ENCODE data around the gene LIX1L. TPM values are rescaled to one million over a fixed set of nuclear protein-coding genes. Genes with fewer than 3 reads are reported as not detected.

The LIX1L gene
- total RNA-seq, 4 donors from 2014 or later, result 3.7 to 10.7 (median 4.5) TPM

DNA sequence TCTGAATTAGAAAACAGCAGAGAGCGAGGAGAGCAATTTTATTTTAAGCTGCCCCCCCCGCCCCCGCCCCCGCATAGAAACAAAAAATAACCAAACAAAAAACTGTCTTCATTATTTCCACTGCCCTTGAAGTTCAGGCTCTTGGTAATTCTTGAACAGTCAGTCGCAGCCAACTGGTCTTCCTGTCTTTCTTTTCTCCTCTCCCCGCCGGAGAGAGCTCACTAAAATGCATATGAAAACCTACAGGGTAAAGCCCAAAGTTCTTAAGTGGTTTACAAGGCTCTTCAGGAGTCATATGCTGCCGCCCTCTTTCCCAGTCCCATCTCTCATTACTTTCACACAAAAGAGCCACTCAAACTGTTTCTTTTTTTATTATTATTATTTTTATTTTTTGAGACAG, 71.0 kb downstream of the LIX1L start:
- Histone ChIP-seq H3K4me1 (peaks cover 0 to 21% (median 4%) of the 10 kb centered on the region in 4 donors), H3K27ac (no peak overlapping the region), H3K9me3 (no peaks in the 10 kb centered on the region), H3K36me3 (no peaks in the 10 kb centered on the region), H3K4me3 (no peak overlapping the region), H3K27me3 (no peaks in the 10 kb centered on the region)
- no peak for DNase-seq
- TF ChIP-seq POLR2A (IDR thresholded peaks at IDR 0.05), result no peak
- no peak for TF ChIP-seq CTCF (IDR thresholded peaks at IDR 0.05)

GRCh38 chr1:145886390-145886789, 71.4 kb downstream of the LIX1L start:
- DNase-seq, result no peak
- Histone ChIP-seq H3K4me3 (peak overlapping the region; percentile 50 to 79 (median 64)), H3K27ac (peak overlapping the region in 1 of 4 donors; percentile 39)

GRCh38 chr1:145885738-145886287, 72.0 kb downstream of the LIX1L start, which contains the start of gene ANKRD35:
TSS of gene ANKRD35 (minus strand) at chr1:145885866. CDS start at chr1:145885758, 108 bp downstream.
- H3K27ac ChIP-seq, result peak within 1 kb of the TSS in 1 of 4 donors; percentile 39

More at GRCh38 chr1:145886390-145886789, 71.4 kb downstream of the LIX1L start:
- Histone ChIP-seq H3K9me3 (no peaks in the 10 kb centered on the region), H3K27me3 (no peaks in the 10 kb centered on the region), H3K36me3 (no peaks in the 10 kb centered on the region), H3K4me1 (peaks cover 0 to 17% (median 2%) of the 10 kb centered on the region in 4 donors)
- TF ChIP-seq POLR2A (IDR thresholded peaks at IDR 0.05) (no peak), CTCF (IDR thresholded peaks at IDR 0.05) (no peak)

DNA sequence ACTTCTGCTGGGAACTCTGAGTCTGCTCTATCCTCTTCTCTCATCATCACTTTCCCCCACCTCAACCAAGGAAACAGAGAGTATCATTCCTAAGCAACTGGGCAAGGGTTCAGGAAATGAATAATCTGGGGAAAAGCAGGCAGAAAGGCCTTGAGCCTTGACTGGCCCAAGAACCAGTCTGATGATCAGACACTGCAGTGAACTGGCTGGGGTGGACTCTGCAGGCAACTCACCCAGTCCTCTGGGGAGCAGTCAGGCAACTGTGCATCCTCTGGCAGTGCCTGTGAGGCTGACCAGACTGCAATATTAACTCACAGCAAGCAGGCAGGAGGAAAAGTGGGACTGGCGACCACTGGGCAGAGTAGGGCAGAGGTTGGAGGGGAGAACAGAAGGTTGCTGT, 73.1 kb downstream of the LIX1L start:
- no peaks in the 10 kb centered on the region for H3K27me3 ChIP-seq
- DNase-seq, result no peak
- TF ChIP-seq POLR2A (IDR thresholded peaks at IDR 0.05) (no peak), CTCF (IDR thresholded peaks at IDR 0.05) (no peak)
- peaks cover 0 to 11% (median 2%) of the 10 kb centered on the region in 4 donors for H3K4me1 ChIP-seq
- H3K36me3 ChIP-seq, result no peaks in the 10 kb centered on the region
- no peak overlapping the region for H3K27ac ChIP-seq
- no peak overlapping the region for H3K4me3 ChIP-seq
- no peaks in the 10 kb centered on the region for H3K9me3 ChIP-seq

More at GRCh38 chr1:145885738-145886287, 72.0 kb downstream of the LIX1L start, which contains the start of gene ANKRD35:
- Histone ChIP-seq H3K36me3 (no peaks in the 10 kb centered on the region), H3K4me3 (peak within 1 kb of the TSS; percentile 50 to 79 (median 64)), H3K27me3 (no peaks in the 10 kb centered on the region), H3K4me1 (peaks cover 0 to 12% (median 2%) of the 10 kb centered on the region in 4 donors), H3K9me3 (no peaks in the 10 kb centered on the region)
- peak; percentile 83 to 94 (median 90) for DNase-seq
- TF ChIP-seq CTCF (IDR thresholded peaks at IDR 0.05), result no peak
- no peak for TF ChIP-seq POLR2A (IDR thresholded peaks at IDR 0.05)

Other genes starting within 250 kb of the LIX1L start
- gene CD160, start 238.5 kb downstream of the LIX1L start, total RNA-seq, result 1 to 10 TPM in 2 of 4 donors, not detected in 2; 3.3 to 4.4 TPM
- gene RNF115, start 133.9 kb downstream of the LIX1L start, total RNA-seq, result 10 to 100 TPM; 10.2 to 31.4 (median 15.0) TPM
- 10 to 100 TPM; 17.5 to 79.2 (median 34.5) TPM for gene POLR3C, start 133.8 kb downstream of the LIX1L start, total RNA-seq
- 1 to 10 TPM in 3 of 4 donors, not detected in 1; 1.9 to 2.3 (median 2.0) TPM for gene NUDT17, start 112.4 kb downstream of the LIX1L start, total RNA-seq
- 10 to 100 TPM in 3 of 4 donors, 1 to 10 TPM in 1; 8.9 to 35.5 (median 17.2) TPM for gene PIAS3, start 98.9 kb downstream of the LIX1L start, total RNA-seq
- gene ANKRD35, start 72.2 kb downstream of the LIX1L start, total RNA-seq, result 1 to 10 TPM in 2 of 4 donors, under 1 TPM in 1, not detected in 1; 0.85 to 7.4 (median 1.2) TPM
- gene ITGA10, start 48.0 kb downstream of the LIX1L start, total RNA-seq, result 10 to 100 TPM in 3 of 4 donors, 1 to 10 TPM in 1; 4.2 to 23.9 (median 22.9) TPM
- 10 to 100 TPM; 21.5 to 33.8 (median 27.1) TPM for gene PEX11B, start 39.3 kb downstream of the LIX1L start, total RNA-seq
- 100 to 1,000 TPM in 1 of 4 donors, 10 to 100 TPM in 3; 47.6 to 105 (median 57.0) TPM for gene RBM8A, start 30.5 kb downstream of the LIX1L start, total RNA-seq
- 1 to 10 TPM in 1 of 4 donors, under 1 TPM in 1, not detected in 2; 0.54 to 3.7 TPM for gene ANKRD34A, start 6.6 kb upstream of the LIX1L start, total RNA-seq
- gene POLR3GL, start 6.7 kb upstream of the LIX1L start, total RNA-seq, result 10 to 100 TPM in 3 of 4 donors, 1 to 10 TPM in 1; 8.7 to 25.6 (median 12.5) TPM
- gene TXNIP, start 38.6 kb upstream of the LIX1L start, total RNA-seq, result 1,000 to 10,000 TPM in 2 of 4 donors, 100 to 1,000 TPM in 2; 313 to 1,366 (median 694) TPM
- not detected for gene HJV, start 63.7 kb upstream of the LIX1L start, total RNA-seq
- gene NBPF10, start 186.8 kb upstream of the LIX1L start, total RNA-seq, result 1 to 10 TPM; 1.2 to 2.5 (median 2.3) TPM

Measured in Peyer's patch (tissue), 4 donors.